ENCODE results near the gene PHAX.
A peak's percentile ranks its signal among the peaks of the same experiment; 100 is the strongest.
"Not testable (repeated sequence)": the region's sequence is repeated elsewhere in the genome, so short reads cannot be mapped to it uniquely, and the experiment has no call there.

Gene PHAX

DNA sequence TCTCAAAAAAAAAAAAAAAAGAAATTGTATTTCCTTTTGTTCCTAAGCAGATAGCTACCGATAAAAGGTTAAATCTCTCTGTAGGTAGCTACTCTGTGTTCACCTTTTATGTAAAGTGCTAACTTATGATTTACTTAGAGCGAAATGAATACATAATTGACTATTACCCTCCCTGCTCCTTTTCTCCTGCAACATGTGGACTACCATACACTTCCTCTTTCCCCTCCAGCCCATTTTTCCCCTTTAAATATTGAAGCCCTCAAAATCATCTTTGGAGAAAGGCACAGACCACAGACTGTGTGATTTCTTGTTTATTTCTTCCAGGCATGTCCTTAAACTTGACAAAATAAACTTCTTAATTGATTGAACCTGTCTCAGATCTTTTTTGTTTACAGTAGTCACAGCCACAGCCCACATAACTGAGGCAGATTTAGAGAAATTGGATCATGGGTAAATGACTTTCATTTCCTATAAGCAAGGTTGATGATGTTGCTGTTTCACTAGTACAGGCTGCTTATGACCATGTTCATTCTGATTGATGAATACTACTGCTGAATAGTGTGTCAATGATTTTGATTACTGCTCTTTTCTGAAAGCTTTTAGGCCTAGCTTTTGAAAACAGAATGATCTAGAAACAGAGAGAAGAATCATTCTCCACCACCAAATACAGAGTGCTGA is 59.2 kb downstream of the PHAX start:
- no peak for DNase-seq

DNA sequence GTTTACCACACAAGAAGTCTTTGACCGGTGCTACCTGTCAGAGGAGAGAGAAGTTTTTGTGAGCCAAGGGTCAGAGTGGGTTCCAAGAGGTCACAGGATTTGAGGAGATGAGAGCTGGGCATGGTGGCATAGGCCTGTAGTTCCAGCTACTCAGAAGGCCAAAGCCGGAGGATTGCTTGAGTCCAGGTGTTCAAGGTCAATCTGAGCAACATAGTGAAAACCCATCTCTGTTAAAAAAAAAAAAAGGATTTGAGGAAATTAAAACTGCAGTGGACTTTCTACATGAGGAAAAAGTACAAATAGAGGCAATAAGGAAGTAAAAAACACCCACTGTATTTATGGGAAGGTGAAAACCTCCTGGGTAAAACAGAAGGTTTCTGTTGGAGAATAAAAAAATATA is 63.8 kb downstream of the PHAX start:
- DNase-seq, result no peak

DNA sequence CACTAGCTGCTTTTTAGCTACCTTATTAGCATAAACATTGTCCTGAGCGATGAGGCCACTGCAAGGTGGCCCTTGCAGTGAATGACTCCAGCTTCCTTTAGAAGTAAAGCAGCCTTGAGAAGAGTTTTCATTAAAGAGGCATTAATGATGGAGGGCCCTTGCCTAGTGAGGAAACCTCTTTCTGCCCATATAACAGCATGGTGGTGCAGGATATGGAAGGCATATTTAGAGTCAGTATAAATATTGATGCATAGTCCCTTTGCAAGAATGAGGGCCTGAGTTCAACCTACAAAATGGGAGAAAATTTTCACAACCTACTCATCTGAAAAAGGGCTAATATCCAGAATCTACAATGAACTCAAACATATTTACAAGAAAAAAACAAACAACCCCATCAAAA is 69.4 kb downstream of the PHAX start:
- not testable (repeated sequence) for DNase-seq

DNA sequence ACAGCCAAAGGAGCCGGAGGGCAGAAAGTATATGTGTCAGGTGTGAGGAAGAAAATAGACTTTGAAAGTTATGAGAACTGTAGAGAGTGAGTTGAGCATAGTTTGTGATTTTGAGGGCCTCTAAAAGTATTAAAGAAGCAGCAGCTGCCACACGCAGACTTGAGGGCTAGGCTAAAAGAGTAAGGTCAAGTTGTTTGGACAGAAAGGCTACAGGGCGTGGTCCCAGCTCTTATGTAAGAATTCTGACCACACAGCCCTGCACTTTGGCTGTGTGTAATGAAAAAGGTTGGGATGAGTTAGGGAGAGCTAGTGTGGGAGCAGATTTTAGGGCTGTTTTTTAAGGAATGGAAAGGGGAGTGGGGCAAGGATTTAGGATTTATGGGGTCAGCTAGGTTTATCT is 70.9 kb downstream of the PHAX start:
- not testable (repeated sequence) for DNase-seq

DNA sequence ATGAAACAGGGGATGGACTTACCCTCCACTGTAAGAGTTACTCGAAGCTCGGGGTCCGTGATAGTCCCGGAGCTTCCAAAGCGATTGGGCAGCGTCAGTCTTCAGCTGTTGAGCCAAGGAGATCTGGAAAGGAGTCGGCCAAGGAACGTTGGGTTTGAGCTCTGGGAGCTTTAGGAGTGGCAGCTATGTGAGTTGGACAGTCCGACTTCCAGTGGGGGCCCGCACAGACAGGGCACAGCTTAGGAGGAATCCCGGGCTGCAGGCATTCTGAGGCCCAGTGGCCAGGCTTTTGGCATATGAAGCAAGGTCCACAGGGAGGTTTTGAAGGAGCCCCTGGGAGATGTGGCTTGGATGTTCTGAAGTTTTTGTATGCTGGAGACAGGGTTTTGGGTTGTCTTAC is 72.7 kb downstream of the PHAX start:
- DNase-seq, result no peak

DNA sequence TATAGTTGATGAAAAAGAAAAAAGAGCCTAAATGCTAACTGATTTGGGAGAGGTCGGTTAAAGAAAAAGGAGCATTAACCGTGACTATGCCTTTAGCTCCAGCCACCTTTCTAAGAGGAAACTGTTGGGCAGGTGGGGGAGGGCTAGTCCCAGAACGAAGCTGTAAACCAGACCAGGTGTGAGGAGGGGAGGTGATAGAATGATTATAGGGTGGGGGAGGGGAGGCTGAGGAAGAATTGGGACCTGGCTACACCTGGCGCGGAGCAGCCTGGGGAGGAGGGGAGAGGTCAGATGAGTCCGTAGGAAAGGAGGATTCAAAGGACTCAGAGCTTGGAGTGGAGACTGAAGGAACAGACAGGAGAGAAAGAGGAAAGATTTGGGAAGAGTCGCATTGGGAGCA is 73.4 kb downstream of the PHAX start:
- no peak for DNase-seq

DNA sequence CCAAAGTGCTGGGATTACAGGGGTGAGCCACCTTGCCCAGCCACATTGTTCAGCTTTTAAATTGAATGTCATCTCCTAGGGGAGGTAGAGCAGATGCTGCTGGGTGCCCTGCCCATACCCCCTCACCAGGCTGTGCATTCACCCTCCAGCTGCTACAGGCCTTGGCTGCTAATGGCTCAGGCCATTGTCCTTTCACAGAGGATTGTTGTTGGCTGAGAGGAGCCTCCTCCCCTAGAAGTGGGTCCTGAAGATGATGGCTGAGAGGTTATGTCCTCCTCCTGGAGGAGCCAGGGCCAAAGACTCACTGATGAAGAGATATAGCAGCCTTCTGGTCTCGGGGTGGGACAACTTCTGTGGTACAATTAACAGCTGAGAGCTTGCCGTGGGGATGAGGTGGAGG is 74.6 kb downstream of the PHAX start:
- no peak for DNase-seq

DNA sequence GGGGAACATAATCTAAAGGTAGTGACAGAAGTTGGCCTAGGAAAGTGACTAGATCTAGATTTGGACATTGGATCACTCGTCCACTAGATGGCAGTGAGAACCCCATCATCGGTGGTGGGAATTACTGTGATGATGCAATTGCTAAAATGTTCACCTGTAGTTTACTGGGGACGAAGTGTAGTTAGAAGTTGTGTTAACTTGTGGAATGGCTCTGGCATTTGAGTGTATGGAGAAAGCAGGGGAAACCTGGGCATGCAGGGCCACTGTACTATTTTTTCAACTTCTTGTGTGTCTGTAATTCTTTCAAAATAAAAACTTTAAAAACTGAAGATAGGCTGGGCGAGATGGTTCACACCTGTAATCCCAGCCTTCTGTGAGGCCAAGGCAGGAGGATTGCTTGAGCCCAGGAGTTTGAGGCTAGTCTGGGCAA is 75.5 kb downstream of the PHAX start:
- peak; percentile 84 for DNase-seq

Data from hematopoietic multipotent progenitor cell treated with erythropoietin and hydrocortisone succinate and interleukin-3 and kit ligand, for 4 days (in vitro differentiated cells).